IMR-90 (cell line): Measurements from ENCODE around the gene ARL2. TPM values are rescaled to one million over a fixed set of nuclear protein-coding genes. Genes with fewer than 3 reads are reported as not detected.
A peak's percentile ranks its signal among the peaks of the same experiment; 100 is the strongest.

Source experiments
- ATAC-seq: fragments of 200-7000 bp; cut with Tn5 transposase; 2 replicates; pipeline ENCODE4 v1.9.1; 2020; ENCODE audit warnings: low read depth, mild to moderate bottlenecking, moderate library complexity
- BruUV-seq: library from RNA; stranded (reverse); fragments of 400-500 nt; replicated peaks from 2 replicates; lab custom pipeline; 2021; lab: Mats Ljungman, UMichigan
- CTCF ChIA-PET: fragments of 300-600 bp; formaldehyde crosslinking; extraction: SDS; loops from one replicate; lab custom pipeline; 2021; ENCODE audit warnings: antibody characterized with exemption; lab: Yijun Ruan, JAX
- POLR2A ChIA-PET: fragments of 300-600 bp; sonication (Branson Sonifier 250); formaldehyde crosslinking; loops from one replicate; lab custom pipeline; 2022; ENCODE audit warnings: antibody characterized with exemption; ENCODE audit not compliant: unreplicated experiment; lab: Charles Lee
- DNase-seq: peaks from one replicate; pipeline ENCODE4 v3.0.0; 2013
- H2AFZ ChIP-seq: replicated peaks from 2 replicates; pipeline ENCODE3; 2013; ENCODE audit warnings: low read length, mild to moderate bottlenecking; ENCODE audit not compliant: poor library complexity
- H2AK5ac ChIP-seq: 2 replicates; pipeline ENCODE4 v1.6.1; 2013; ENCODE audit warnings: low read depth, low read length, inconsistent platforms
- H2AK9ac ChIP-seq: replicated peaks from 2 replicates; pipeline ENCODE3; 2013; ENCODE audit warnings: mild to moderate bottlenecking, low read depth, low read length, moderate library complexity; ENCODE audit not compliant: poor library complexity
- H2BK120ac ChIP-seq: 2 replicates; pipeline ENCODE4 v1.6.1; 2013; ENCODE audit warnings: low read depth, low read length, inconsistent platforms
- H2BK15ac ChIP-seq: 3 replicates; pipeline ENCODE4 v1.6.1; 2013; ENCODE audit warnings: low read depth, low read length, inconsistent platforms
- H2BK20ac ChIP-seq: 2 replicates; pipeline ENCODE4 v1.6.1; 2013; ENCODE audit warnings: low read depth, mild to moderate bottlenecking, inconsistent platforms, low read length, moderate library complexity
- H2BK5ac ChIP-seq: 2 replicates; pipeline ENCODE4 v1.6.1; 2013; ENCODE audit warnings: mild to moderate bottlenecking, low read depth, low read length, inconsistent platforms; ENCODE audit not compliant: poor library complexity, severe bottlenecking
- H3K14ac ChIP-seq: replicated peaks from 2 replicates; pipeline ENCODE4 v1.6.1; 2013; ENCODE audit warnings: low read depth, low read length, inconsistent platforms
- H3K18ac ChIP-seq: 2 replicates; pipeline ENCODE4 v1.6.1; 2013; ENCODE audit warnings: low read depth, low read length, control low read depth
- H3K23ac ChIP-seq: 2 replicates; pipeline ENCODE4 v1.6.1; 2013; ENCODE audit warnings: low read depth, low read length, inconsistent platforms
- H3K27ac ChIP-seq: 2 replicates; pipeline ENCODE4 v1.5.1; 2013; ENCODE audit warnings: mild to moderate bottlenecking, control low read depth, low read length; ENCODE audit not compliant: insufficient read depth
- H3K27me3 ChIP-seq: 2 replicates; pipeline ENCODE4 v1.6.1; 2013; ENCODE audit warnings: low read length; ENCODE audit not compliant: control insufficient read depth, insufficient read depth
- H3K36me3 ChIP-seq: 2 replicates; pipeline ENCODE4 v1.6.1; 2013; ENCODE audit warnings: low read length, mixed read lengths; ENCODE audit not compliant: control insufficient read depth, insufficient read depth
- H3K4ac ChIP-seq: 2 replicates; pipeline ENCODE4 v1.6.1; 2013; ENCODE audit warnings: low read depth, low read length, inconsistent platforms
- H3K4me1 ChIP-seq: 2 replicates; pipeline ENCODE4 v1.6.1; 2013; ENCODE audit warnings: low read length, mixed read lengths; ENCODE audit not compliant: control insufficient read depth, insufficient read depth
- H3K4me2 ChIP-seq: 2 replicates; pipeline ENCODE4 v1.6.1; 2013; ENCODE audit warnings: low read depth, mild to moderate bottlenecking, control low read depth, low read length, moderate library complexity
- H3K4me3 ChIP-seq: 2 replicates; pipeline ENCODE4 v1.5.1; 2013; ENCODE audit warnings: low read depth, mild to moderate bottlenecking, control low read depth, low read length, moderate library complexity; ENCODE audit not compliant: insufficient read depth
- H3K56ac ChIP-seq: 2 replicates; pipeline ENCODE4 v1.6.1; 2013; ENCODE audit warnings: low read length, inconsistent platforms; ENCODE audit not compliant: insufficient read depth; ENCODE audit errors: extremely low read depth
- H3K79me1 ChIP-seq, 2 experiments: 2 replicates each; pipeline ENCODE4 v1.6.1; 2013; ENCODE audit warnings: low read length in 2 of 2, inconsistent platforms in 1 of 2, low read depth in 1 of 2
- H3K9ac ChIP-seq: 2 replicates; pipeline ENCODE4 v1.6.1; 2013; ENCODE audit warnings: low read depth, low read length, control low read depth
- H3K9me1 ChIP-seq: 2 replicates; pipeline ENCODE4 v1.6.1; 2013; ENCODE audit warnings: low read length, inconsistent platforms; ENCODE audit not compliant: insufficient read depth
- H3K9me3 ChIP-seq: 2 replicates; pipeline ENCODE4 v1.6.1; 2013; ENCODE audit warnings: low read length; ENCODE audit not compliant: control insufficient read depth, insufficient read depth
- H4K20me1 ChIP-seq: 2 replicates; pipeline ENCODE4 v1.6.1; 2013; ENCODE audit warnings: low read length, inconsistent platforms; ENCODE audit not compliant: insufficient read depth
- H4K5ac ChIP-seq: 2 replicates; pipeline ENCODE4 v1.6.1; 2013; ENCODE audit warnings: mild to moderate bottlenecking, low read depth, low read length, control low read depth
- H4K8ac ChIP-seq, 2 experiments: 2 replicates each; pipeline ENCODE4 v1.6.1; 2013; ENCODE audit warnings: low read depth in 2 of 2, low read length in 2 of 2, control low read depth in 1 of 2, inconsistent platforms in 1 of 2
- H4K91ac ChIP-seq: 2 replicates; pipeline ENCODE4 v1.6.1; 2013; ENCODE audit warnings: low read depth, low read length, inconsistent platforms; ENCODE audit not compliant: insufficient read depth
- BHLHE40 ChIP-seq: fragments of 150-350 bp; IDR thresholded peaks from 2 replicates; pipeline ENCODE4 v1.6.1; 2016; ENCODE audit warnings: mild to moderate bottlenecking, low read depth, low read length
- CEBPB ChIP-seq: IDR thresholded peaks from 2 replicates; pipeline ENCODE4 v1.6.1; 2012; ENCODE audit warnings: low read depth, low read length, improper control_type of control experiment
- CHD1 ChIP-seq: IDR thresholded peaks from 2 replicates; pipeline ENCODE4 v1.6.1; 2012; ENCODE audit warnings: low read depth, low read length, improper control_type of control experiment
- FOS ChIP-seq: fragments of 150-350 bp; IDR thresholded peaks from 2 replicates; pipeline ENCODE4 v1.6.1; 2016; ENCODE audit warnings: low read depth, low read length
- MAFK ChIP-seq: IDR thresholded peaks from 2 replicates; pipeline ENCODE4 v1.6.1; 2012; ENCODE audit warnings: low read depth, low read length, improper control_type of control experiment
- MAZ ChIP-seq: IDR thresholded peaks from 2 replicates; pipeline ENCODE4 v1.6.1; 2012; ENCODE audit warnings: low read depth, mild to moderate bottlenecking, low read length, improper control_type of control experiment, moderate library complexity, borderline replicate concordance
- MXI1 ChIP-seq: IDR thresholded peaks from 2 replicates; pipeline ENCODE4 v1.6.1; 2012; ENCODE audit warnings: low read depth, mild to moderate bottlenecking, low read length, moderate library complexity, borderline replicate concordance
- NFE2L2 ChIP-seq: fragments of 150-350 bp; IDR thresholded peaks from 2 replicates; pipeline ENCODE4 v1.6.1; 2016; ENCODE audit warnings: low read depth, mild to moderate bottlenecking, low read length
- POLR2A ChIP-seq: IDR thresholded peaks from 2 replicates; pipeline ENCODE4 v1.6.1; 2012; ENCODE audit warnings: mild to moderate bottlenecking, low read depth, low read length
- RAD21 ChIP-seq: IDR thresholded peaks from 2 replicates; pipeline ENCODE4 v1.6.1; 2012; ENCODE audit warnings: low read length, improper control_type of control experiment
- RCOR1 ChIP-seq: IDR thresholded peaks from 2 replicates; pipeline ENCODE4 v1.6.1; 2012; ENCODE audit warnings: mild to moderate bottlenecking, low read length, improper control_type of control experiment; ENCODE audit not compliant: insufficient replicate concordance
- RFX5 ChIP-seq: IDR thresholded peaks from 2 replicates; pipeline ENCODE4 v1.8.0; 2012; ENCODE audit warnings: low read depth, mild to moderate bottlenecking, low read length, moderate library complexity
- SMC3 ChIP-seq: fragments of 150-350 bp; IDR thresholded peaks from 2 replicates; pipeline ENCODE4 v1.6.1; 2016; ENCODE audit warnings: low read depth, mild to moderate bottlenecking, antibody characterized with exemption, low read length, moderate library complexity
- WGBS, 2 experiments: methylation state at CpG; one replicate each; pipeline versions ENCODE4 v1.1.5 to v1.1.7; 2013; ENCODE audit warnings: missing lambda C conversion rate in 2 of 2; ENCODE audit not compliant: insufficient read length in 1 of 2; ENCODE audit errors: extremely low coverage in 2 of 2; 5-methylcytosine and 5-hydroxymethylcytosine counted together
- dilution Hi-C: fragments of 300-500 bp; cut with HindIII; formaldehyde crosslinking; loops from one replicate; pipeline ENCODE4 v1.14.3; 2018; ENCODE audit warnings: low sequenced_read_pairs; ENCODE audit not compliant: unreplicated experiment
- in situ Hi-C: fragments of 300-500 bp; cut with MboI; formaldehyde crosslinking; loops from 3 replicates; pipeline ENCODE4 v1.14.3; 2019; ENCODE audit warnings: low sequenced_read_pairs, inconsistent platforms, mixed read lengths
- intact Hi-C: fragments of 100-400 bp; cut with micrococcal nuclease; formaldehyde crosslinking; loops from 2 replicates; pipeline ENCODE4 v1.10.0; 2022
- polyA plus RNA-seq, 3 experiments: library from polyadenylated mRNA; depleted of rRNA; stranded (reverse); fragments of >200 nt; gene quantifications; 2 replicates each; pipeline ENCODE4 v1.2.3, GENCODE V29; 2012; ENCODE audit warnings: low replicate concordance in 1 of 3
- total RNA-seq: library from RNA; depleted of rRNA; stranded (reverse); fragments of >200 nt; gene quantifications from 2 replicates; pipeline ENCODE4 v1.2.3, GENCODE V29; 2012
- TF ChIP-seq, protein P1 (sequence below): conservative IDR thresholded peaks from 2 replicates; pipeline ENCODE4 v1.5.1; 2012; ENCODE audit warnings: mild to moderate bottlenecking, low read depth, low read length, improper control_type of control experiment
- TF ChIP-seq, protein P2 (sequence below): fragments of 150-350 bp; IDR thresholded peaks from 2 replicates; pipeline ENCODE4 v1.6.1; 2016; ENCODE audit warnings: low read depth, mild to moderate bottlenecking, low read length, moderate library complexity, borderline replicate concordance
- TF ChIP-seq, protein P3 (sequence below): fragments of 150-350 bp; IDR thresholded peaks from 2 replicates; pipeline ENCODE4 v1.6.1; 2017; ENCODE audit warnings: mild to moderate bottlenecking, antibody characterized with exemption, low read length, low read depth

ARL2 gene
- total and polyA plus RNA-seq, 2 of the 4 experiments (the other 2 are of a cell fraction): 48.9 to 152 TPM

DNA sequence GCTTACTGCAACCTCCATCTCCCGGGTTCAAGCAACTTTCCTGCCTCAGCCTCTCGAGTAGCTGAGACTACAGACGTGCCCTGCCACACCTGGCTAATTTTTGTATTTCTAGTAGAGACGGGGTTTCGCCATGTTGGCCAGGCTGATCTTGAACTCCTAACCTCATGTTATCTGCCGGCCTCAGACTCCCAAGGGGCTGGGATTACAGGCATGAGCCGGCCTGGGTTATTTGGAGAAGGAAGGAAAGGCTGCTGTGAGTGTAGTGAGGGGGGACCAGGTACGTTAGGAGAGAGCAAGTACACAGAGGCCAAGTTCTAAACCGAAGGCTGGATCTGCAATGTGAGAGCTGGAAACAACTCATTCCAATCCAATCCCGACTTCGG lies 17.6 kb upstream of the ARL2 start:
- WGBS, 2 experiments: no CpG with 5 or more reads among the region's 11 CpGs
- no peaks in the 10 kb centered on the region for H3K27me3 ChIP-seq
- H3K9ac ChIP-seq: peak overlapping the region; percentile 15; the same call in 1 of the 2 replicates
- ATAC-seq (no peak), DNase-seq (no peak)
- peak overlapping the region; percentile 12; the same call in 1 of the 3 replicates for H2BK15ac ChIP-seq
- intact Hi-C loops: loop anchor here (5.0 kb wide), 1 partner anchor 149 kb away; no protein-coding TSS in a partner anchor
- H3K4me3 ChIP-seq: peak overlapping the region; percentile 24; the same call in 1 of the 2 replicates
- H2BK120ac ChIP-seq: peak overlapping the region; percentile 54
- H3K18ac ChIP-seq: no peak overlapping the region
- H3K9me3 ChIP-seq: no peaks in the 10 kb centered on the region
- H3K14ac ChIP-seq: peak overlapping the region; percentile 29
- ChIA-PET POLR2A (interaction anchor here (0.6 kb wide), 1 partner anchor 1140 kb away, joined by 3 read pairs; no protein-coding TSS in a partner anchor), CTCF (interaction anchor here (1.2 to 1.7 kb wide), 4 partner anchors 10 to 308 kb away, joined by 3 to 6 read pairs (median 4); no protein-coding TSS in a partner anchor)
- H2AFZ ChIP-seq: peak overlapping the region; percentile 94
- H2AK9ac ChIP-seq: peak overlapping the region; percentile 84
- H2BK5ac ChIP-seq: no peak overlapping the region
- dilution Hi-C loops: no loop called here
- H3K56ac ChIP-seq: no peak overlapping the region
- peak overlapping the region; percentile 10; the same call in 1 of the 2 replicates for H4K91ac ChIP-seq
- peak overlapping the region; percentile 54 for H3K4me2 ChIP-seq
- in situ Hi-C loops: no loop called here
- H3K79me1 ChIP-seq: no peaks in the 10 kb centered on the region
- H4K5ac ChIP-seq: peak overlapping the region; percentile 3
- peak overlapping the region; percentile 67; the same call in 1 of the 2 replicates for H3K23ac ChIP-seq
- peak overlapping the region; percentile 12 to 89; a peak in 2 of 4 replicates for H4K8ac ChIP-seq
- peaks cover 7% of the 10 kb centered on the region; the same call in 1 of the 2 replicates for H3K9me1 ChIP-seq
- no peaks in the 10 kb centered on the region for H4K20me1 ChIP-seq
- H3K36me3 ChIP-seq: no peaks in the 10 kb centered on the region
- no peak overlapping the region; the same call in 1 of the 2 replicates for H2BK20ac ChIP-seq
- H2AK5ac ChIP-seq: peak overlapping the region; percentile 35; the same call in 1 of the 2 replicates
- no peak overlapping the region for H3K27ac ChIP-seq
- H3K4me1 ChIP-seq: 0 out of 2 replicates have a peak, but pooled peaks cover 4% of the 10 kb centered on the region
- TF ChIP-seq CEBPB: no peak
- TF ChIP-seq MAFK: no peak
- TF ChIP-seq FOS: no peak
- TF ChIP-seq SMC3: no peak
- no peak for TF ChIP-seq NFE2L2
- TF ChIP-seq, protein P1, sequence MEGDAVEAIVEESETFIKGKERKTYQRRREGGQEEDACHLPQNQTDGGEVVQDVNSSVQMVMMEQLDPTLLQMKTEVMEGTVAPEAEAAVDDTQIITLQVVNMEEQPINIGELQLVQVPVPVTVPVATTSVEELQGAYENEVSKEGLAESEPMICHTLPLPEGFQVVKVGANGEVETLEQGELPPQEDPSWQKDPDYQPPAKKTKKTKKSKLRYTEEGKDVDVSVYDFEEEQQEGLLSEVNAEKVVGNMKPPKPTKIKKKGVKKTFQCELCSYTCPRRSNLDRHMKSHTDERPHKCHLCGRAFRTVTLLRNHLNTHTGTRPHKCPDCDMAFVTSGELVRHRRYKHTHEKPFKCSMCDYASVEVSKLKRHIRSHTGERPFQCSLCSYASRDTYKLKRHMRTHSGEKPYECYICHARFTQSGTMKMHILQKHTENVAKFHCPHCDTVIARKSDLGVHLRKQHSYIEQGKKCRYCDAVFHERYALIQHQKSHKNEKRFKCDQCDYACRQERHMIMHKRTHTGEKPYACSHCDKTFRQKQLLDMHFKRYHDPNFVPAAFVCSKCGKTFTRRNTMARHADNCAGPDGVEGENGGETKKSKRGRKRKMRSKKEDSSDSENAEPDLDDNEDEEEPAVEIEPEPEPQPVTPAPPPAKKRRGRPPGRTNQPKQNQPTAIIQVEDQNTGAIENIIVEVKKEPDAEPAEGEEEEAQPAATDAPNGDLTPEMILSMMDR: no peak
- TF ChIP-seq MAZ: no peak
- TF ChIP-seq CHD1: no peak
- TF ChIP-seq, protein P2, sequence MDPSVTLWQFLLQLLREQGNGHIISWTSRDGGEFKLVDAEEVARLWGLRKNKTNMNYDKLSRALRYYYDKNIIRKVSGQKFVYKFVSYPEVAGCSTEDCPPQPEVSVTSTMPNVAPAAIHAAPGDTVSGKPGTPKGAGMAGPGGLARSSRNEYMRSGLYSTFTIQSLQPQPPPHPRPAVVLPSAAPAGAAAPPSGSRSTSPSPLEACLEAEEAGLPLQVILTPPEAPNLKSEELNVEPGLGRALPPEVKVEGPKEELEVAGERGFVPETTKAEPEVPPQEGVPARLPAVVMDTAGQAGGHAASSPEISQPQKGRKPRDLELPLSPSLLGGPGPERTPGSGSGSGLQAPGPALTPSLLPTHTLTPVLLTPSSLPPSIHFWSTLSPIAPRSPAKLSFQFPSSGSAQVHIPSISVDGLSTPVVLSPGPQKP: no peak
- no peak for TF ChIP-seq BHLHE40
- no peak for TF ChIP-seq POLR2A
- no peak for TF ChIP-seq RFX5
- TF ChIP-seq, protein P3, sequence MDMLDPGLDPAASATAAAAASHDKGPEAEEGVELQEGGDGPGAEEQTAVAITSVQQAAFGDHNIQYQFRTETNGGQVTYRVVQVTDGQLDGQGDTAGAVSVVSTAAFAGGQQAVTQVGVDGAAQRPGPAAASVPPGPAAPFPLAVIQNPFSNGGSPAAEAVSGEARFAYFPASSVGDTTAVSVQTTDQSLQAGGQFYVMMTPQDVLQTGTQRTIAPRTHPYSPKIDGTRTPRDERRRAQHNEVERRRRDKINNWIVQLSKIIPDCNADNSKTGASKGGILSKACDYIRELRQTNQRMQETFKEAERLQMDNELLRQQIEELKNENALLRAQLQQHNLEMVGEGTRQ: no peak
- no peak for TF ChIP-seq MXI1
- no peak for TF ChIP-seq RAD21
- no peak for TF ChIP-seq RCOR1
- BruUV-seq: no TSS peak
- H3K4ac ChIP-seq: peak overlapping the region; percentile 81
